Uterus (tissue), 2 donors: Measurements from ENCODE around the gene CCDC87.

Experiments
- CTCF ChIP-seq, 4 experiments: fragments of 200-600 bp in 2 of 4; fragments of 450-650 bp in 2 of 4; sonication (generic) in 2 of 4; IDR thresholded peaks; one replicate each; pipeline ENCODE4 v1.5.1; 2016 to 2019; ENCODE audit warnings: antibody characterized with exemption in 4 of 4, mild to moderate bottlenecking in 2 of 4, moderate library complexity in 1 of 4
- POLR2A ChIP-seq, 2 donors: fragments of 450-650 bp; IDR thresholded peaks; one replicate each; pipeline ENCODE4 v1.6.1; 2016; ENCODE audit warnings: antibody characterized with exemption in 2 of 2, mild to moderate bottlenecking in 1 of 2, moderate library complexity in 1 of 2

- TF ChIP-seq POLR2A (IDR thresholded peaks at IDR 0.05) (no peak), CTCF (IDR thresholded peaks at IDR 0.05) (no peak)
These were observed 38.3 kb downstream of the CCDC87 start for GRCh38 chr11:66554602-66555001.
